AG04449 (cell line): ENCODE results near the gene CUL3.

Source experiments
- CTCF ChIA-PET: fragments of 350-600 bp; formaldehyde crosslinking; extraction: SDS; loops from one replicate; lab custom pipeline; 2021; ENCODE audit warnings: antibody characterized with exemption; lab: Yijun Ruan, JAX
- POLR2A ChIA-PET: fragments of 400-600, 350-600 bp; formaldehyde crosslinking; extraction: SDS; loops from one replicate; lab custom pipeline; 2020; ENCODE audit warnings: antibody characterized with exemption, inconsistent platforms; lab: Yijun Ruan, JAX
- DNase-seq: peaks from one replicate; pipeline ENCODE4 v3.0.0-alpha.2; 2010; ENCODE audit warnings: low read depth, low spot score
- H3K4me3 ChIP-seq: 2 replicates; pipeline ENCODE4 v1.5.1; 2011; ENCODE audit warnings: low read depth, mild to moderate bottlenecking, control low read depth, low read length
- CTCF ChIP-seq: IDR thresholded peaks from one replicate; pipeline ENCODE4 v1.5.1; 2011; ENCODE audit warnings: mild to moderate bottlenecking, moderate library complexity, low read length, control low read depth, inconsistent platforms; ENCODE audit not compliant: insufficient read depth; ENCODE audit errors: missing control alignments

Gene CUL3

DNA sequence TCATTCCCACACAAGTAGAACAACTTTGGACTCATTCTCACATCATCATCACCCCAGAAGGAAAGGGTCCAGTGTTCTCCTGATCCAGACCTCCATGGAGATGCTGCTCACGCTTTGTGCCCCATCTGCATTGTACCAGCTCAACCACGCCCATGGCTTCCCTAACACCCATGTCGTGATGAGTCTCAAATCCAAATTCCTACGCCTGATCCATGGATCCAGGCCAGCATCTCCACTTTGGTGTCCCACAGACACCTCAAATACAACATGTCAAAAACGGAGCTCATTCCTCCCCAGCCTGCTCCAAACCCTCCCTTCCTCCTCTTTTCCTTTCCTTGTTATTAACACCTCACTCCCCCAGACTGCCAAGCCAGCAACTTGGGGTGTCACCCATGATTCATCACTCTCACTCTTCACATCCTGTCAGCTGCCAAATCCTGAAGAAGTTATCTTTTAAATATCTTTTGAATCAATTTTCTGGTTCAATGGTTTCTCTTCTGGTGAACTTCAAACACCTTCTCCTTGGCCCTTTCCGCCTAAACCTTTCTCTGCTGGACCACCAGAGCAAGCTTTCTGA is 153.1 kb downstream of the CUL3 start:
- DNase-seq, result no peak
- TF ChIP-seq CTCF, result no peak
- POLR2A ChIA-PET, result no interaction called here
- no peak overlapping the region for H3K4me3 ChIP-seq
- CTCF ChIA-PET, result interaction anchor here (2.1 kb wide), 1 partner anchor 16 kb away, joined by 7 read pairs; no protein-coding TSS in a partner anchor

- DNase-seq, result no peak
- no peak for TF ChIP-seq CTCF
- H3K4me3 ChIP-seq, result no peak overlapping the region
- POLR2A ChIA-PET, result no interaction called here
- CTCF ChIA-PET, result no interaction called here
Observed at GRCh38 chr2:224429441-224429810, 155.7 kb downstream of the CUL3 start.

- no peak for DNase-seq
- no peak for TF ChIP-seq CTCF
- H3K4me3 ChIP-seq, result no peak overlapping the region
- CTCF ChIA-PET, result no interaction called here
- POLR2A ChIA-PET, result no interaction called here
Observed at GRCh38 chr2:224428787-224429440, 156.2 kb downstream of the CUL3 start.

DNA sequence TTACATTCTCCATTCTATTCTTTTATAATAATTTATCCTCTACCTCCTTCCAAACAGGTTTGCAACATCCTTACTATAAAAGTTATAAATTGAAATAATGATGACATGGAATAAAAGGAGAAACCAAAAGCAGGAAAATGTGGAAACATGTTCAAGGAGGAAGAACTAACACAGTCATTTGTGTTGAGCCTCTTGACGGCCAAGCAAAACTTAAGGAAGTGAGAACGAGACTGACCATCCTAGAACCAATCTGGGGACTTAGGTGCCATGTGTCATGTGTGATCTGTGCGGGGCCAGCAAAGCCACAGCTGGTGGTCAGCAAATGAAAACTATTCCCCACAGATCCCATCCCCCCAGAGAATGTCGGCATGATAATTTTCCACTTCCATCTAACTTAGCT is 157.7 kb downstream of the CUL3 start:
- TF ChIP-seq CTCF, result no peak
- ChIA-PET POLR2A (no interaction called here), CTCF (no interaction called here)

DNA sequence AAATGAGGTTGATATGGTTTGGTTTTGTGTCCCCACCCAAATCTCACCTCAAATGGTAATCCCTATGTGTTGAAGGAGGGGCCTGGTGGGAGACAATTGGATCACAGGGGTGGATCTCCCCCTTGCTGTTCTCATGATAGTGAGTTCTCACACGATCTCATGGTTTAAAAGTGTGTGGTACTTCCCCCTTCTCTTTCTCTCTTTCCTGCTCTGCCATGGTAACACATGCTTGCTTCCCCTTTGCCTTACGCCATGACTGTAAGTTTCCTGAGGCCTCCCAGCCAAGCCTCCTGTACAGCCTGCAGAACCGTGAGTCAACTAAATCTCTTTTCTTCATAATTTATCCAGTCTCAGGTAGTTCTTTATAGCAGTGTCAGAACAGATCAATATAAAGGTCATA is 158.5 kb downstream of the CUL3 start:
- H3K4me3 ChIP-seq, result no peak overlapping the region
- ChIA-PET CTCF (no interaction called here), POLR2A (no interaction called here)
- no peak for DNase-seq
- TF ChIP-seq CTCF, result no peak

More for the DNA sequence above, 157.7 kb downstream of the CUL3 start:
- DNase-seq, result no peak
- no peak overlapping the region for H3K4me3 ChIP-seq

DNA sequence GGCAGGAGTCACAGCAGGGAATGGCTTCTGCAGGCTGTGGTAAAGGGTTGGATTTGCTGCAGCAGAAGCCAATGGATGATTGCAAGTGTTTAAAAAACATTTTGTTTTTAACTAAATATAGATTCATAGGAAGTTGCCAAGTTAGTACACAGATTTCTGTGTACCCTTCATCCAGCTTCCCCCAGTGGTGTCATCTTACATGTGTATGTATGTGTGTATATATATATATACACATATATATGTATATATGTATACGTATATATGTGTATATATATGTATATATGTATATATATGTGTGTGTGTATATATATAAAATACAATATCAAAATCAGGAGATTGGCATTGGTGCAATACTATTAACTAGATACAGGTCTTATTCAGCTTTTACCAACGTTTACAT is 164.1 kb downstream of the CUL3 start:
- no peak overlapping the region for H3K4me3 ChIP-seq
- ChIA-PET CTCF (no interaction called here), POLR2A (interaction anchor here (0.5 kb wide), 1 partner anchor 64 kb away, joined by 3 read pairs; no protein-coding TSS in a partner anchor)
- DNase-seq, result no peak
- TF ChIP-seq CTCF, result no peak
